Common myeloid progenitor, CD34-positive (primary cell): ENCODE measurements around the gene RPL35.

Source experiments
- CTCF ChIA-PET: fragments of 350-600 bp; sonication (Branson Sonifier 250); formaldehyde crosslinking; loops from one replicate; lab custom pipeline; 2021; ENCODE audit warnings: antibody characterized with exemption; lab: Charles Lee
- POLR2A ChIA-PET: fragments of 350-600 bp; sonication (Branson Sonifier 250); formaldehyde crosslinking; loops from one replicate; lab custom pipeline; 2021; ENCODE audit warnings: antibody characterized with exemption; lab: Charles Lee
- DNase-seq, 3 donors: peaks; one replicate each; pipeline versions ENCODE4 v3.0.0 to v3.0.0-alpha.2; 2013
- H3K27ac ChIP-seq, 2 experiments: 1 replicate in 1 of 2; 2 replicates in 1 of 2; pipeline ENCODE4 v1.7.0; 2013; ENCODE audit warnings: inconsistent platforms in 2 of 2, low read length in 2 of 2, mild to moderate bottlenecking in 2 of 2, low read depth in 1 of 2, moderate library complexity in 1 of 2; ENCODE audit not compliant: severe bottlenecking in 2 of 2, insufficient read depth in 1 of 2, poor library complexity in 1 of 2
- H3K27me3 ChIP-seq, 5 experiments: replicated peaks in 2 of 5; 1 replicate in 3 of 5; 2 replicates in 2 of 5; pipeline versions ENCODE4 v1.6.1 to v1.7.0; 2013; ENCODE audit warnings: low read length in 4 of 5, mild to moderate bottlenecking in 2 of 5, moderate library complexity in 2 of 5, inconsistent platforms in 1 of 5; ENCODE audit not compliant: insufficient read depth in 5 of 5, control insufficient read depth in 4 of 5
- H3K36me3 ChIP-seq, 4 experiments: 1 replicate in 2 of 4; 2 replicates in 2 of 4; pipeline versions ENCODE4 v1.6.1 to v1.7.0; 2013; ENCODE audit warnings: low read length in 3 of 4, control low read depth in 1 of 4, mild to moderate bottlenecking in 1 of 4; ENCODE audit not compliant: control insufficient read depth in 4 of 4, insufficient read depth in 4 of 4
- H3K4me1 ChIP-seq, 4 experiments: 1 replicate in 3 of 4; 2 replicates in 1 of 4; pipeline versions ENCODE4 v1.6.1 to v1.7.1; 2013; ENCODE audit warnings: low read length in 3 of 4, mild to moderate bottlenecking in 3 of 4, control low read depth in 1 of 4, inconsistent platforms in 1 of 4, moderate library complexity in 1 of 4; ENCODE audit not compliant: control insufficient read depth in 4 of 4, insufficient read depth in 4 of 4; ENCODE audit errors: control extremely low read depth in 1 of 4
- H3K4me3 ChIP-seq, 7 experiments: 1 replicate in 4 of 7; 2 replicates in 3 of 7; pipeline versions ENCODE4 v1.5.1 to v1.7.0; 2013; ENCODE audit warnings: mild to moderate bottlenecking in 7 of 7, low read length in 6 of 7, moderate library complexity in 6 of 7, inconsistent platforms in 2 of 7, low read depth in 2 of 7, control low read depth in 1 of 7; ENCODE audit not compliant: insufficient read depth in 4 of 7, control insufficient read depth in 1 of 7; ENCODE audit errors: extremely low read depth in 1 of 7
- H3K9me3 ChIP-seq, 5 experiments: 1 replicate in 4 of 5; 2 replicates in 1 of 5; pipeline versions ENCODE4 v1.6.1 to v1.7.1; 2013; ENCODE audit warnings: low read length in 4 of 5, mild to moderate bottlenecking in 2 of 5, inconsistent platforms in 1 of 5, low read depth in 1 of 5, moderate library complexity in 1 of 5; ENCODE audit not compliant: control insufficient read depth in 4 of 5, insufficient read depth in 2 of 5; ENCODE audit errors: control extremely low read depth in 1 of 5
- WGBS: methylation state at CpG from one replicate; pipeline ENCODE4 v1.1.5; 2013; ENCODE audit not compliant: insufficient coverage; 5-methylcytosine and 5-hydroxymethylcytosine counted together

The RPL35 gene

DNA sequence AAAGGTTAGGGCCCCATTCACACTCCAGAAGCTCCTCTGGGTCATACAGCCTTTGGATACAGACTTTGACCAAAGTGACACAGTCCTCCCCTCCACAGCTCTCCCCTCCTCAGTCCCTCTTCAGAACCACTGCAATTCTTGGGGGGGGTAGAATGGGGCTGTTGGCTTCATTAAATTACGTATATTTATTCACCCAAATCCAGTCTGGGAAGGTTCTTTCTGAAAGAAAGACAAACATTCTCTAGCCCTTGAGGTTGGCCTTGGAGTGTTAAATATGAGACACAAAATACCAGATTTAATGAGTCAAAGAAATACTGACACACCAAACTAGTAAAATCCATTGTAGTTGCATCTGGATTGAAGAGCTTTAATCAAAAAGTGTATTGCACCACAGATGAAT, 16.3 kb upstream of the RPL35 start:
- DNase-seq, result no peak
- H3K4me1 ChIP-seq, result no peaks in the 10 kb centered on the region
- ChIA-PET CTCF (interaction anchor here (0.7 to 2.4 kb wide), 10 partner anchors 14 to 105 kb away, joined by 3 to 9 read pairs (median 4); partner anchors contain the start of genes OLFML2A and RPL35), POLR2A (interaction anchor here (1.8 kb wide), 1 partner anchor 17 kb away, joined by 8 read pairs; the partner anchor contains the start of gene RPL35)
- no peaks in the 10 kb centered on the region for H3K9me3 ChIP-seq
- H3K27me3 ChIP-seq, result no peaks in the 10 kb centered on the region
- no peak overlapping the region for H3K4me3 ChIP-seq
- peaks cover 11 to 95% (median 79%) of the 10 kb centered on the region in 4 experiments for H3K36me3 ChIP-seq
- no CpG with 5 or more reads among the region's 1 CpG for WGBS
- H3K27ac ChIP-seq, result no peak overlapping the region

DNA sequence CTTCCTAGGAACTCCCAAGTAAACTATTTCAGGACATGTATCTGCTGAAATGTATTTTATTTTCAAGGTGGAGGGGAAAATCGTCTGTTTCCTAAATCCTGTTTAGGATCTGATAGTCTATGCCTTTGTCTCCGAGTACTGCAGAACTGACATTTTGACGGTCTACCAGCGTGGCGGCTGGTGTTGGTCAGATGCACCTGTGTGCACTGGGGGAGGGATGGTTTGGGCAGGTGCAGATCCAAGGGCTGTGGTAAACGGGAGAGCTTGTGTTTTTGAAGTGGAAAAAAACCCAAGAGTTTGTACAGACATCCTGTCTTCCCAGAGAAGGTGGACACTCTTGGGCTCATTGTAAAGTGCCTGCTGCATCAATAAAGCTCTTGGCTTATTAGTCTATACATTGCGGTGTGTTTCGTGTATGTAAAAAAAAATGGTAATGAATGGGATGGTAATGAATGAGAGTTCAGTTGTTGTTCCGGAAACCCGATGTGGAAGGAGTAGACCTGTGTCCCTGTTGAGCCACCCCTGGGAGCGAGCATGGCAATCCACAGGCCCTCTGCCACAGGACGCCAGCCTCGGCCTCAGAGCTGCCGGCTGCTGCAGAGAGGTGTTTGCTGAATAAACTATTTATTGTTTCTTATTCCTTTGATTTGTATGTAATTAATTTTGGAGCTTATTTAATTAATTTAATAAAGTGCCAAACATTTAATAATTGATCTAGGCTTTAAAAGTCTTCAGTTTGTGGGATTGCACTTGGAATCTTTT, 15.4 kb upstream of the RPL35 start:
- H3K27ac ChIP-seq, result no peak overlapping the region
- H3K4me3 ChIP-seq, result no peak overlapping the region
- 98% methylated on average over 12 of the region's 14 CpGs for WGBS
- peaks cover 9 to 94% (median 76%) of the 10 kb centered on the region in 4 experiments for H3K36me3 ChIP-seq
- H3K27me3 ChIP-seq, result no peaks in the 10 kb centered on the region
- no peaks in the 10 kb centered on the region for H3K4me1 ChIP-seq
- H3K9me3 ChIP-seq, result no peaks in the 10 kb centered on the region
- no peak for DNase-seq
- ChIA-PET POLR2A (interaction anchor here (1.8 kb wide), 1 partner anchor 16 kb away, joined by 8 read pairs; the partner anchor contains the start of gene RPL35), CTCF (interaction anchor here (0.8 to 2.4 kb wide), 9 partner anchors 14 to 100 kb away, joined by 3 to 9 read pairs (median 4); partner anchors contain the start of genes ARPC5L, OLFML2A and RPL35)

GRCh38 chr9:124875501-124875900, 13.7 kb upstream of the RPL35 start:
- H3K27ac ChIP-seq, result no peak overlapping the region
- no peaks in the 10 kb centered on the region for H3K9me3 ChIP-seq
- peaks cover 0 to 14% (median 14%) of the 10 kb centered on the region in 4 experiments for H3K4me1 ChIP-seq
- WGBS, result 97% methylated on average over 4 of the region's 6 CpGs
- DNase-seq, result no peak
- peaks cover 9 to 84% (median 65%) of the 10 kb centered on the region in 4 experiments for H3K36me3 ChIP-seq
- no peaks in the 10 kb centered on the region for H3K27me3 ChIP-seq
- ChIA-PET POLR2A (interaction anchor here (0.9 kb wide), 1 partner anchor 275 kb away, joined by 3 read pairs; no protein-coding TSS in a partner anchor), CTCF (interaction anchor here (1.3 kb wide), 1 partner anchor 18 kb away, joined by 3 read pairs; no protein-coding TSS in a partner anchor)
- H3K4me3 ChIP-seq, result no peak overlapping the region

DNA sequence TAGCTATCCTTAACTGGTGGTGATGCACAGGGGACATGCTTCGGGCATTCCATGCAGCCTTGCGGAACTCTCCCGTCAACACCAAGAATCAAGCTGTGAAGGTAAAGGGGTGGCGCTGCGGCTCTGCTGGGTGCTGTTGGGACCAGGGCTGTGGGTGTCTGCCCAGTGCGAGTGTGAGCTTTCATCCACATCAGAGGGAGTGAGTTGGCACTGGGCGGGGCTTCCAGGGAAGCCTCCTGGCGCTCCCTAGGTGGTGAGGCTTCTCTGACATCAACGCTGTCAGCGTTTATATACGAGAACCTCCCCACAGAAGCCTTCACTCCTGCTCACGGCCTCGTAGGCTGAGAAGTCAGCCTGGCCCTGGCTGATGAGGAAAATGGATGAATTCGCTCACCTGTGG, 11.9 kb upstream of the RPL35 start:
- ChIA-PET POLR2A (interaction anchor here (1.2 kb wide), 1 partner anchor 11 kb away, joined by 3 read pairs; no protein-coding TSS in a partner anchor), CTCF (interaction anchor here (0.6 to 1.4 kb wide), 2 partner anchors 34 to 107 kb away, joined by 3 to 4 read pairs; no protein-coding TSS in a partner anchor)
- WGBS, result 95% methylated on average over 13 of the region's 14 CpGs
- Histone ChIP-seq H3K4me3 (no peak overlapping the region), H3K27me3 (no peaks in the 10 kb centered on the region), H3K4me1 (peaks cover 6 to 23% (median 21%) of the 10 kb centered on the region in 4 experiments), H3K36me3 (peaks cover 3 to 70% (median 53%) of the 10 kb centered on the region in 4 experiments), H3K9me3 (no peaks in the 10 kb centered on the region), H3K27ac (peak overlapping the region in 1 of 2 experiments; percentile 23)
- no peak for DNase-seq

- DNase-seq, result peak in 1 of 3 donors; percentile 17
- no peaks in the 10 kb centered on the region for H3K9me3 ChIP-seq
- peaks cover 3 to 46% (median 33%) of the 10 kb centered on the region in 4 experiments for H3K36me3 ChIP-seq
- H3K4me1 ChIP-seq, result peaks cover 9 to 38% (median 33%) of the 10 kb centered on the region in 4 experiments
- POLR2A ChIA-PET, result interaction anchor here (1.6 kb wide), 1 partner anchor 11 kb away, joined by 4 read pairs; no protein-coding TSS in a partner anchor
- H3K27ac ChIP-seq, result peak overlapping the region; percentile 95 to 98
- WGBS, result 76% methylated on average over 11 of the region's 11 CpGs
- CTCF ChIA-PET, result interaction anchor here (0.6 to 1.3 kb wide), 3 partner anchors 10 to 254 kb away, joined by 3 to 5 read pairs (median 3); no protein-coding TSS in a partner anchor
- no peaks in the 10 kb centered on the region for H3K27me3 ChIP-seq
- H3K4me3 ChIP-seq, result peak overlapping the region in 6 of 7 experiments; percentile 35 to 95 (median 92)
Measured at GRCh38 chr9:124871156-124871561, 9.4 kb upstream of the RPL35 start.

GRCh38 chr9:124870723-124871122, 9.0 kb upstream of the RPL35 start:
- Histone ChIP-seq H3K4me3 (peak overlapping the region; percentile 18 to 95 (median 91)), H3K4me1 (peaks cover 9 to 38% (median 33%) of the 10 kb centered on the region in 4 experiments)

More at GRCh38 chr9:124870723-124871122, 9.0 kb upstream of the RPL35 start:
- H3K9me3 ChIP-seq, result no peaks in the 10 kb centered on the region
- 46% methylated on average over 4 of the region's 6 CpGs for WGBS
- H3K27ac ChIP-seq, result peak overlapping the region; percentile 95 to 98
- peak in 2 of 3 donors; percentile 20 to 33 for DNase-seq
- ChIA-PET CTCF (interaction anchor here (0.6 to 2.3 kb wide), 5 partner anchors 10 to 254 kb away, joined by 3 to 9 read pairs (median 4); no protein-coding TSS in a partner anchor), POLR2A (no interaction called here)
- peaks cover 3 to 43% (median 30%) of the 10 kb centered on the region in 4 experiments for H3K36me3 ChIP-seq
- H3K27me3 ChIP-seq, result no peaks in the 10 kb centered on the region
